ENCODE results near the gene CMTM8. TPM values are rescaled to one million over a fixed set of nuclear protein-coding genes. Genes with fewer than 3 reads are reported as not detected.

CMTM8 gene
- polyA plus RNA-seq, 3 donors, result 9.2 to 10.8 (median 10.5) TPM

DNA sequence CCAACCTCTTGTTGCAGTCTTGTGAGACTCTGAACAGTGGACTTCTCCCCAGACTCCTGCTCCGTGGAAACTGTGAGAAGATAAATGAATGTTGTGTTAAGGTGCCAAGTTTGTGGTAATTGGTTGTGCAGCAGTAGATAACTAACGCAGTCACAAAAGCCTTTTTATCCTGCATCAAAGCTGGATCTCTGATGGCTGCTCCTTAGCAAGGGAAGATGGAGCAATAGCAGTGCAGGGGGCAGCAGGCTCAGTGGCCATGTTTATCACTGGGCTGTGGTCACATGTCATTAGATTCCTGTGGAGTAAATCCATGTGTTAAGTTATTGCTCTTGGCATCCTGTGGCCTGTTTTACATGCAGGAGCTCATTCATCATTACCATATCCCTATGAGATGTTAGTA is 166.7 kb downstream of the CMTM8 start:
- no peak for DNase-seq

DNA sequence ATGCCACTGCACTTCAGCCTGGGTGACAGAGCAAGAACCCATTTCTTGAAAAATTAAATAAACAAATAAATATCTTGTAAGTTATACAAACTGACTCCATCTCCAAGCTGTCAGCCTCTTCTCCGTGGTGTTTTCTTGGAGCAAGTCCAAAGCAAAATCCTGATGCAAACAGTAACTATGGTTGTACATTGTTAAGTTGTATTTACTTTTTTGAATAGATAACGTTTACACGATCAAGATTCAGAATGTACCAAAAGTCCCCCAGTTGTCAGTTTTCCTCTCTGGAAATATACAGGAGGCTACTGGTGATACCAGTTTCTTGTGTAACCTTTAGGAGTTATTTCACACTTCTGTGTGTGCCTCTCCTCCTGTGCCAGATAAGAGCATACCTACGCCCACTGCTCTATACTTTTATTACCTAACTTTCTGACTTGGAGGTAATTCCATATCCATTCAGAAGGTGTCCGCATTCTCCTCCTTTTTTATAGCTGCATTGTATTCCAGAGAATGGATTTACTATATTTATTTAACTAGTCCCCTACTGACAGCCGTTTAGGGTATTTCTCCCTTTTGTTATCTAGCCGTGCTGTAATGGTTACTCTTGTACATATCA is 167.3 kb downstream of the CMTM8 start:
- no peak for DNase-seq

DNA sequence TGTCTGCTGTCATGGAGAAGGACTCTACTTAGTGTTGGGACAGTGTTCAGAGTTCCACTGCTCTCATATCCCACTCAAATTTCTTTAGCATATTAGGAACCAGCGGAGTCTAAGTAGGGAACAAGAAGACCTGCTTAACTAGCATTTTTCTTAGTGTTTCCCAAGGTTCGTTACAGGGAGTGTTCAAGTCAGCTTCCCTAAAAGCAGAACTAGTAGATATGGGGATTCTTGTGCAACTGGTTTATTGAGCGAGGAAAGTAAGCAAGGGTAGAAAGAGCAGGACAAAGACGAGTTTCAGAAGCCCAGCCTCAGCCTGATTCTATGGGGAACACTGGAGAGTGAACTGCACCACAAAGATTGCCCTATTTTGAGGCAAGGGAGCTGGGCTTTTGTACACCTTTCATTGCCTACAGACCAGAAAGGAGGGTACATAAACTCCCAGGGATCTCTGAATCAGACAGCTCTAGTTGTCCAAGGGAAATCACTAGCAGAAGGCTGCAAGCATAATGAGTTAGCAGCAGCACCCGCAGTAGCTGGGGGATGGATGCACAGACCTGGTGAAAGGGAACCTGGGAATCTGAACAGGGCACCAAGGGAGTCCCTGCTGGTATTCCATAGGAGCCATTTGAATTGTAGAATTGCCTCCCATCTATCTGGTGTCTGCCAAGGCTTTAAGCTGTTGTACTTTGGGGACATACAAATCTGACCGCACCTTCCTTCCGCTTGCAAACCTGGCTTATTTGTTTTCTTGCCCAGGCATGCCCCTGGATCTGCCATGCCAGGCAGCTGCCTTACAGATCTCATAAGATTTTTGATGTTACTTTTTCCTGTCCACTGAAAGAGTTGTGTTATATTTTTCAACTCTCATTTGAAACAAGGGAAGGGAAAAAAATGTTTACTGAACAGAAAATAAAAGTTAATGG is 168.3 kb downstream of the CMTM8 start:
- DNase-seq, result no peak

DNA sequence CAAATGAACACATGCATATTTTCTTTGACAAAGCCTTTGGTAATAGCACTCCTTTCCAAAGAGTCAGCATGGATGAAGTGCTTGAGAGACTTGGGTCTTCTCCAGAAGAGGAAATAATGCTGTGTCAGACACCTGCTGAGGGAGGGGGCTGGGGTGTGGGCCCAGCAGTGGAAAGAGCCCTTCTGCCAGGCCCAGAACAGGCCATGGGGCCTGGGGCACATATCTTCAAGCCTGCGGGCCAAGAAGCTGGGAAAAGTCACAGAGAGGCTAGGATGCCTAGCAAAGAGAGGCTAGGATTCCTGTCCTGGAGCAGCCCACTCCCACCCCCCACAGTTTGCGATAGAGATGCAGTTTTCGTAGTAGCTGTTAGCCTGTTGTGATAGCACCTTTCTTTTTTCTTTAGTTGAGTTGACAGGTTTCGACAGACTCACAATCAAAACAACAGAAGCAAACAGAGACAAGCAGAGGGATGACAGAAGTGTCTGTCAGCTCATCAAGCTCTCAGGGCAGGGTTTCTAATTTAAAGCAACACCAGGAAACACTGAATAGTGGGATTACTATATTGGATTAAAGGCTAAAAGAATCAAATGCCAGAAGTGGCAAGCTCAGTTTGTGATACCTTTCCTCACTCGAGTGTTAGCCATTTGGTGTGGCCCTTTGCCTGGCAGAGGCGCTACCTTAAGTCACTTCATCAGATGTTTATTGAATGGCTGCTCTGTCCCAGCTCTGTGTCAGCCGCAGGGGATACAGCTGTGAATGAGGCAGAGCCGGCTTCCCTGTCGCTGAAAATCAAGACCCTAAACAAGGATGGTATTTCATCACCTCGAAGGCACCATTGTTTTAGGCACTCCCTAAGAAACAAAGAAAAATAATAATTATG is 172.1 kb downstream of the CMTM8 start:
- DNase-seq, result no peak

DNA sequence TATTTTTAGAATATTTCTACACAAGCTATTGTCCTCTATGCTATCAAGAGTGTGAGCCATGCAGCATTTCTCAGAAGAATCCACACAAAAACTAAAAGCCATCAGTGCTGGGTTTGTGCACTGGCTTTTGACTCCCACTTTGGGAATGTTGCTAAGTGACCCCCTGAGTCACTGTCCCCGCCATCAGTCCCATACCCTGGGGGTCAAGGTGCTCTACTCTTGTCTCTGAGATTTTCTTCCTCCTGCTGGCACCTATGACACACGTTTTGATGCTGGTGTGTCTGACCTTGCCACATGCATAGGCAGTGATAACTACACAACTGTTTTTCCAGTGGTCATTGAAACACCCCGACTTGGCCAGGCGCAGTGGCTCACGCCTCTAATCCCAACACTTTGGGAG is 173.0 kb downstream of the CMTM8 start:
- DNase-seq, result no peak

DNA sequence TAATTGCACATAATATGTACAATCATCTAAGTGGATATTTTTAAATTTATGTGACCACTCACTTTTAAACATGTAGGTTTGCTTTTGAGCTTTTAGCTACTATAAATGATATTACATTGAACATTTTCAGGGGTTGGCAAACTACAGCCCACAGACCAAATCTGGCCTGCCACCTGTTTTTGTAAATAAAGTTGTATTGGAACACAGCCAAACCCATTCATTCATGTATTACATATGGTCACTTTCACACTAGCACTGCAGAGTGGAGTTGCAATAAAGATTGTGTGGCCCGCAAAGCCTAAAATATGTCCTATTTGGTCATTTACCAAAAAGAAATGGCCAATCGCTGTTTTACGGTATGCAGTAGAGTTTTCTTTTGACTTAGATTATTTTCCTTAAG is 174.4 kb downstream of the CMTM8 start:
- no peak for DNase-seq

DNA sequence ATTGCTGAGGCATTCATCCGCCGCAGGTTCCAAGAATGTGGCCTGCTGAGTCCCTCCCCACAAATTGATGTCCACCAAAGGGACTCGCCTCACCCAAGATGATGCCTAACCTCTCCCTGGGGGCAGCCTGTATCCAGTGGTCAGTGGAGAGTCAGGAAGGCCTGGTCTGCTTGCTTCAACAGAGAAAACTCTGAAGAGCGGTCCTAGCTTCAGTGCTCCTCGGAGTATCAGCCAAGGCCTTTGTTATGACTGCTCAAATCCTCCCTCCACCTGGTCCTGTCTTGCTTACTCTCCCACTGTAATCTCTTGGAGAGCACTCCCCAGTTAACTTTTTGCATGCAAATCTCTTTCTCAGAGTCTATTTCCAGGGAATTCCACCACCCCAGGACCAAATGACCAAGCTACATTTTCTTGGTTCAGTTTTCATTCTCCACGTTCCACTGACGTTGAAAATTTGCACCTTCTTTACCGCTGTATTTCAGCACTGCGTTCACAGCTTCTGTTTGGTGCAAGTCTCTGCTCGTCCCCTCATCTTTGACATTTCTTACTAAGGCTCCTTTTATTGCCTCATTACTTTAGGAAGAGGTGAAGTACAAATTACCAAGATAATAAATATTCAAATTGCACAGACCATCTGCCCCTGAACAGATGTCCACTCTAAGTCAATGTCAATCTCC is 175.5 kb downstream of the CMTM8 start:
- no peak for DNase-seq

DNA sequence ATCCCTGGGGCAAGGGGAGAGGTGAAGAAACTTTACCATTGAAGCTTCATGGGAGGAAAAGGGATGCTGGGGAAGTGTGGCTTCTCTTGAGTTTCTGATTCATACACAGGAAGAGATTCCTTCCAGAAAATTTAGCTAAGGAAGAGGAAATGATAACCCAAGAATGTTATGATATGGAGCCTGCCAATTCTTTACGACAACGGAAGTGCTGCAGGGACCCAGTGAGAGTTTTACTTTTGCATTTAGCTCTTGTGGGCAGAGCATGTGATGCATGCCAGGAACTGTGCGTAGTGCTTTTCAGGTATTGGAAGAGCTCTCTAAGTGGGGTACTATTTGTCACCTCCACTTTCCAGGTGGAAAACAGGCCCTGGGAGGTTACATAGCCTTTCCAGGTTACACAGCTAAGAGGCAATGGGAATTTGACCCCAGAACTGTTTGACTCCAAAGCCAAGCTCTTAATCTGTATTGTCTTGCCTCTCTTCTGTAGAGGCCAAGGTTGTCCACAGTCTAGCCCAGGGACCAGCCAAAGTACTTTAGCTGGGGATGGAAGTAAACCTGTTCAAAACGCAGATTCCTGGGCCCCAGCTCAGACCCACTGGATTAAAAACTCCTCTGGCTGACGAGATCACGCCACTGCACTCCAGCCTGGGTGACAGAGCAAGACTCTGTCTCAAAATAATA is 176.2 kb downstream of the CMTM8 start:
- no peak for DNase-seq

DNA sequence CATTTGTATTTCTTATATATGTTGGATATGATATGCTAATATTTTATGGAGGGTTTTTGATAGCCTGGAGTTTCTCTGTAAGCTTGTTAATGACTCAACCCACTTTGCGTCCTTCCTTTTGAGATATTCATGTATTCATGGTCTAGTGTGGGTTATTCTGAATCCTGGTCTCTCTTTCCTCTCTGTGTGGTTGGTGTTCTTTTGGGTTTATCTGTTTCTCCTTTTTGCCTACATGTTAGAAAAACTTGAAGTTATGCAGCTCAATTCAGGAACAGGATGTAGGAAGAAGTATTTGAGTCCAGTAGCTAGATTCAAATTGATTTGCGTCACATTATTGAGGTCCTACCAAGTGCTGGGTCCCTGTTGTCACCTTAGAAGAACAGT is 181.3 kb downstream of the CMTM8 start:
- no peak for DNase-seq

Other genes with a start within 250 kb of the CMTM8 start
- 10 to 100 TPM; 15.0 to 20.2 (median 17.0) TPM for gene GPD1L, start 132.1 kb upstream of the CMTM8 start, polyA plus RNA-seq (ENCODE audit: insufficient read length in 3 of 3)
- 10 to 100 TPM; 45.8 to 54.2 (median 49.1) TPM for gene CMTM7, start 153.2 kb downstream of the CMTM8 start, polyA plus RNA-seq (ENCODE audit: insufficient read length in 3 of 3)